GM04504 (cell line): ENCODE measurements around the gene PNKP.

Experiments used
- DNase-seq: peaks from one replicate; pipeline ENCODE4 v3.0.0-alpha.2; 2012; ENCODE audit warnings: low read depth

Gene PNKP

GRCh38 chr19:49866933-49867782, at the start of gene PNKP:
Gene PNKP (minus strand): TSS chr19:49867576. CDS start chr19:49867204, 372 bp downstream.
- DNase-seq = peak; percentile 75

- no peak for DNase-seq
These were observed 47.9 kb upstream of the PNKP start for GRCh38 chr19:49915271-49915670.

GRCh38 chr19:49913720-49914119, 46.3 kb upstream of the PNKP start:
- no peak for DNase-seq

GRCh38 chr19:49912965-49913685, 45.7 kb upstream of the PNKP start:
- DNase-seq = no peak

GRCh38 chr19:49911381-49912145, 44.2 kb upstream of the PNKP start:
- DNase-seq = no peak

GRCh38 chr19:49910179-49910578, 42.8 kb upstream of the PNKP start:
- no peak for DNase-seq

- DNase-seq = no peak
These were observed 41.4 kb upstream of the PNKP start for GRCh38 chr19:49908480-49909420.

- no peak for DNase-seq
These were observed 40.5 kb upstream of the PNKP start for GRCh38 chr19:49907745-49908446.

GRCh38 chr19:49906879-49907564, 39.6 kb upstream of the PNKP start:
- DNase-seq = no peak

GRCh38 chr19:49904136-49904535, 36.8 kb upstream of the PNKP start:
- DNase-seq = no peak

GRCh38 chr19:49896863-49897621, 29.7 kb upstream of the PNKP start, which contains the start of gene IL4I1:
Gene IL4I1 (minus strand): TSS chr19:49896887. CDS start chr19:49896160, 727 bp downstream.
- no peak for DNase-seq

- DNase-seq = no peak
These were observed 28.4 kb upstream of the PNKP start for GRCh38 chr19:49895566-49896297.

GRCh38 chr19:49894879-49895565, 27.6 kb upstream of the PNKP start:
- DNase-seq = no peak

GRCh38 chr19:49894011-49894664, 26.8 kb upstream of the PNKP start:
- no peak for DNase-seq

GRCh38 chr19:49892716-49893115, 25.3 kb upstream of the PNKP start:
- DNase-seq = no peak

GRCh38 chr19:49891393-49891792, 24.0 kb upstream of the PNKP start:
- DNase-seq = no peak
